AG08396 (cell line): ENCODE results near the gene NUP62CL.
A peak's percentile ranks its signal among the peaks of the same experiment; 100 is the strongest.
"Not testable (repeated sequence)": the region's sequence is repeated elsewhere in the genome, so short reads cannot be mapped to it uniquely, and the experiment has no call there.

Experiments used
- DNase-seq: peaks from one replicate; pipeline ENCODE4 v3.0.0; 2012; ENCODE audit warnings: low spot score, mixed read lengths

NUP62CL gene, protein sequence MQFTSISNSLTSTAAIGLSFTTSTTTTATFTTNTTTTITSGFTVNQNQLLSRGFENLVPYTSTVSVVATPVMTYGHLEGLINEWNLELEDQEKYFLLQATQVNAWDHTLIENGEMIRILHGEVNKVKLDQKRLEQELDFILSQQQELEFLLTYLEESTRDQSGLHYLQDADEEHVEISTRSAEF

DNA sequence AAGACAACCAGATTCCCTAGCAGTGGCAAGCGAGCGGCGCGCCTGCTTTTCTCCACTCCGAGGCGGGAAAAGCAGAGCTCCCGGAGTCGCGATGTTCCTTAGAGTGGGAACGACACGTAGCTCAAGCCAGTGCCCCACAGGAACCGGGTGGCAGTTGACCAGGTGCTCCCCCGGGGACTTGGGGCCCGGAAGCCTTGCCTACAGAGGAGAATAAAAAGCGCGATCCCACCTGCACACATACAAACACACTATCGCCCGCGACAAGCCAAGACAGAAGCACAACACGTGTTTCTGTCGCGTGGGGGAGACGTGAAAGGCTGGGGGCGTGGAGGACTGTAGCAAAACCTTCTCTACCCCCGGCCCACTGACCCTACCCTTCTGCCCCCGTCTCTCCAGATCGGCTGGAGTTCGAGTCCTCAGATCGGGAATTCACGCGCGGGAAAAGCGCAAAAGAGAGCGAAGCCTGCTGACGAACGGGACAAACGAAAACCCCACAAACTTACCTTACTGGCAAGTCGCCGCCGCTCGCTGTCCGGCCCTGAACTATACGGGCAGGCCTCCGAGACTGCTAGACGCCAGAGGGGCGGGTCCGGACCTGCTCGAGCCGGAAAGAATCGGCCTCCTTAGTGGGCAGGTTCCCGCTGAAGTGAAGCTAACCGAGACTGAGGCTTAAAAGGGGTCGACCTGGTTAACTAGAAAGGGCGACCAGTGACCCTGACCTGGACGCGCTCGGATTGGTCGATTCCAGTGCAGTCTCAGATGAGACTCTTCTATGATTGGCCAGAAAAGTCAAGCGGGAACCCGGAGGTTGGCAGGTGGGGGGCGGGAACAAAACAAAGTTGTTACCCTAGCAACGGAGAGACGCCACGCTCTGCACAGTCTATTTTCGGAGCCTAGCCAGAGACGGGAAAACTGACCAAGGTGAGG, at the start of gene NUP62CL, which contains the start of gene DNAAF6:
Gene NUP62CL (minus strand): TSS at position 664 of the 927 bp plus-strand sequence. CDS start 31,287 bp downstream, outside the sequence.
Gene DNAAF6 (plus strand): TSS at position 842 of the 927 bp plus-strand sequence. CDS start 6,265 bp downstream, outside the sequence.
- DNase-seq: peak; percentile 9

DNA sequence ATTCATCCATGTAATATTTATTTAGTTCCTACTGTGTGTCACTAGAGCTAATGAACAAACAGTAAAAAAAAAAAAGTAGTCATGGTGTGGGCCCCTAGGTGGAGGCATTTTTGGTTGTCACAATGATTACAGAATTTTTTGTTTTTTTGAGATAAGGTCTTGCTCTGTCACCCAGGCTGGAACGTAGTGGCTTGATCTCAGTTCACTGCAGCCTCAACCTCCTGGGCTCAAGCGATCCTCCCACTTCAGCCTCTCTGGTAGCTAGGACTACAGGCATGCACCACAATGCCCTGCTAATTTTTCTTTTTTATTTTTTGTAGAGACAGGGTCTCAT, 22.2 kb upstream of the NUP62CL start:
- no peak for DNase-seq

DNA sequence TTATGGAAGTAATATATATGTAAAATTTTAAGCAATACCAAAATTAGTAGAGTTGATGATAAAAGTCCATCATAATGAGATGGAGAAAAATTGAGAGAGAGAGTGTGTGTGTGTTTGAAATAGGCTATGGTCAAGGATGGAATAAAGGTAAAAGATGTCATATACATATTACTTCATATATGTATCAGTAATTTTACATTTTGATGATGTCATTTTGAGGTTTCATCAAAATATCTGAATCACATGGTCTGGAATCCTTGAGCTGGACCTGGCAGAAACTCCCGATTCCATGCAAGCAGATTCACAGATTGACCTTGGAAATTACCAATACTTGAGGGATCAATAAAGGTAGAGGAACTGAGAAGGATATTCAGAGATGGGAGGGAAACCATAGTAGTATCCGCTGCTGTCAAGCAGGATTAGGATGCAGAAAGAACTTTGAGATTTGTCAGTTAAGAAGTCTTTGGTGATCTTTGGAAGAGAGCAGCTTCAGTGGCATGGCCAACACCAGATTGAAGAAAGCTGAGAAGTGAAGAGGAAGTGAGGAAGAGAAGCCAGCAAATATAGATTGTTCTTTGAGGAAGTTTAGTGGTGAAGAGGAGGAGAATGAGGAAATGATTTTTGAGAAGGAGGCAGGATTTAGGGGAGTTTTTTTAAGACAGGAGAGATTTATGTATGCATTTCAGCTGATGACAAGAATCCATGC, 21.7 kb upstream of the NUP62CL start:
- no peak for DNase-seq

DNA sequence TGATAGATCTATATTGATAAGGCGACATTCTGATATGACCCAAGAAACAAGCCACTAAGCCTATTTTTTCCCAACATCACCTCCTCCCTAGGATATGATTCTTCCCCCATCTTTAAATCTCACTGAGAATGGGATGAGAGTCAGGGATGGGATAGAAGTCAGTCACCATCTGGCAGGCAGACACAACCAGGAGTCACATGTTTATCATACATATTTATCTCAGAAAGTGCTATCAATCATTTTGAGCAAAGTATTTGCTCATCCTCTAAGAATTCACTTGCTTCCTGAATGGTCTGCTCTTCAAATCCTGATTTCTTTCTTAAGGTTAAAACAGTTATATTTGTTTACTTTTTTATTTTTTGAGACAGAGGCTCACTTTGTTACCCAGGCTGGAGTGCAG, 20.5 kb upstream of the NUP62CL start:
- no peak for DNase-seq

DNA sequence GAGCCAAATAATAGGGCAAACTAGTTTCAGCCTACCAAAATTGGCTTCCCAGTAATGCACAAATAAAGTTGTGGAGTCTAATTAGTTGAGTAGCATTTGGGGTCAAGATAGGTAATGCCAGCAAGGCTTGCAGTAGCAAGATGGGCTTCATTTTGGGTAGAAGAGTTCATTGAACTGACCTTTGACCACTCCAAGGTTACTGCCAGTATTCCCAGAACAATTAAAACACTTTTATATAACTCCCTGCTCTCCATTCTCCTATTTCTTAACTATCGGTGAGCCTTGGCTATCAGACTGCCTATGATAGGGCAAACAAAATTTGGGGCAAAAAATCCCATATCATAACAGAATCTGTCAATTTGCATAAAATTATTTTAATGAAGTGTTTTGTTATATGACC, 7.2 kb upstream of the NUP62CL start:
- no peak for DNase-seq

DNA sequence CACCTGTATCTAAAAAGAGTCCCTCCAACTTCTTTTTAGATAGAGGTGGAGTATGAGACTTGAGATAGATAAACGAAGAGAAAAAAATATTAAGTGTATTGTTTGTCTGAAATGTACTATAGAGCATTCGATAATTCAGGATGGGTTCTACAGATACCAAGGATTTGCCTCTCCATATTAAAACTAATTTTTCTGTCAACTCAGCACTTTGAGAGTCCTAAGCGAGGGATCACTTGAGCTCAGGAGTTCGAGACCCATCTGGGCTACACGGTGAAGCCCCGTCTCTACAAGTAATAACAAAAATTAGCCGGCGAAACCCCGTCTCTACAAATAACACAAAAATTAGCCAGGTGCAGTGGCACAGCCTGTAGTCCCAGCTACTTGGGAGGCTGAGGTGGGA, 1.7 kb upstream of the NUP62CL start:
- DNase-seq: no peak

DNA sequence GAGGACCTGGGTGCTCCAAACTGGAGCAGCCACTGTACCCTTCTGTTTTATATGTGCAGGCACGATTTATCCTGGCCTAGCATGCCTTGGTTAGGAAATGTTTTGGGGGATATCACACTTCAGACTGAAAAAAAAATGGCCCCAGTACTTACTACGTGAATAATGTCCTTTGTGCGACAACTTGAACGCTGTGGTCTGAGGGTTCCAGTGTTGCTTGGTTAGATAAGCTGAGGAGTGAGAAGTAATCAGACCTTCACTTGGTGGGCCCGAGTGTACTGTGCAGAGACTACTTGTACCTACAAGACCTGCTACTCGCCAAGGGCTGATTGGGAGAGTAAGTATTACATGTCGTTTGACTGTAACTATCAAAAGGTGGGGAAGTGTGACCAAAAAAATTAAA, 856 bp upstream of the NUP62CL start:
- DNase-seq: no peak

DNA sequence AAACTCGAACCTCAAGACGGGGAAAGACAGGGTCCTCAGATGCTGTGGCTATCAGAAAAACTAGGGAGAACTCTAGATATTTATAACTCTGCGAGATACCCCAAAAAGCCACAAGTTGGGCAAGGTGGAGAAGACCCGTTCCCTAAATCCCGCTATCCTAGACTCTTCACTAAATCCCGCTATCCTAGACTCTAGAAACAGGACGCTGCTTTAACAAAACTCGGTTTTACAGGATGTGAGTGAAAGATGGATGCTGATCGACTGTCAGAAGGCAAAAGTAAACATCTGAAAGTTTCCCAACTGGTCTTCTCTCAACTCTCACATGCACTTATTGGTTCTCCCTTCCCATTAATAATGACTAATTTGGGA, 448 bp upstream of the NUP62CL start:
- DNase-seq: no peak

DNA sequence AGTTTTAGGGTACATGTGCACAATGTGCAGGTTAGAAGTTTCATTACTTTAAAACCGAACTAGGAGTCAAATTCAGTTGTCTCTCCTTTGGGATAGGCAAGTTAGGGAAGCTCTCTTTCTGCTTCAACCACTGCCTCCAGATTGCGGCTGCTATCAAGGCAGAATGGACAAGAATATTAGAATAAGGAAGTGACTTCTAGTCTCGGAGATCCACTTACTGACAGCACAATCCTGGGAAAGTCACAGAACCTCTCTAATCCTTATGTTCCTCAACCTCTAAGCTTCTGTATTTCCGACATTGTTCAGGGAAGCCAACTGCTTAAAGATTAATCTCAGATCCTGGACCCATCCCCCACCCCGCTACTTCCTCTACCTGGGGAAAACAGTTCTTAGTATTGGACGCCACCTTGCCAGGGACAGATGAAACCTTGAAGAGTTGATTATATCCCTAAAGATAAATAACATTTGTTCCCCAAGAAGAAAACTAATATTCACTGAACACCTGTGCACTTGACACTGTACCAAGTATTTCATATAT, 2.1 kb downstream of the NUP62CL start:
- no peak for DNase-seq

DNA sequence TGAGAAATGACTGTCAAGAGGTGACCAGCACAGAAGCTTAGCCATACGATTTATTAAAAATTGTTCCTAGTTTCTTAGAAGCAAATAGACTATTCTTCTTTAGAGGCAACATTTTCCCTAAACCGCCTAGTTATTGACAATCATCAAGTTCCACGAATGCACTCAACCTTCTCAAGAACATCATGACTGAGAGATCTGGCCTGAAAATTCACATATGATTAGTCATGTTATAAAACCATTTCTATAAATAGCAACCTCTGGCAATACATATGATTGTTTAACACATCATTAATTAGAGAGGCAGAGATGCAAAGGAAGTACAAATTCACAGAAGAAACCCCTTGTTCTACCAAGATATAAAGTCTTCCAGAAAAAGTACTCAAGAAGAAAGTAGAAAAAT, 6.7 kb downstream of the NUP62CL start:
- no peak for DNase-seq

DNA sequence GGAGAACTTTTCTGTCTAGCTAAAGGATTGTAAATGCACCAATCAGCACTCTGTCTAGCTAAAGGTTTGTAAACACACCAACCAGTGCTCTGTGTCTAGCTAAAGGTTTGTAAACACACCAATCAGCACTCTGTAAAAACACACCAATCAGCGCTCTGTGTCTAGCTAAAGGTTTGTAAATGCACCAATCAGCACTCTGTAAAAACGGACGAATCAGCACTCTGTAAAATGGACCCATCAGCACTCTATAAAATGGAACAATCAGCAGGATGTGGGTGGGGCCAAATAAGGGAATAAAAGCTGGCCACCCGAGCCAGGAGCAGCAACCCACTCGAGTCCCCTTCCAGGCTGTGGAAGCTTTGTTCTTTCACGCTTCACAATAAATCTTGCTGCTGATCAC, 8.2 kb downstream of the NUP62CL start:
- not testable (repeated sequence) for DNase-seq

DNA sequence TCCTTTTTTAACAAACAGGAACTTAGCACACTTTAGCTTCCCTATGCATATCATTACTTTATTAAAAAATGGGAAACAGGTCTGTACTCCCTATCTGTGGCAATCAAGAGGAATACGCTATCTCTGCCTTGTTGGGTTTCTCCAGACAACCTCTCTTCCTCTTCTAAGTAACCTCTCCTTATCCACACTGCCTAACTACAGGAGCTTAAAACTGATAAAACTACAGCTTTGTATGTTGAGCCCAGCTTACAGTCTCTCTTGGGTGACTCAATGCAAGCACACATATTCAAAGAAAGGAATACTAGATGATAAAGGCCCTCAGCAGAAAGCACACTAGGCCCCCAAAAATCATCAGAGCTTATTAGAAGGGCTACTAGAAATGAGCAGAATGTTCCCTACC, 8.9 kb downstream of the NUP62CL start:
- DNase-seq: no peak

DNA sequence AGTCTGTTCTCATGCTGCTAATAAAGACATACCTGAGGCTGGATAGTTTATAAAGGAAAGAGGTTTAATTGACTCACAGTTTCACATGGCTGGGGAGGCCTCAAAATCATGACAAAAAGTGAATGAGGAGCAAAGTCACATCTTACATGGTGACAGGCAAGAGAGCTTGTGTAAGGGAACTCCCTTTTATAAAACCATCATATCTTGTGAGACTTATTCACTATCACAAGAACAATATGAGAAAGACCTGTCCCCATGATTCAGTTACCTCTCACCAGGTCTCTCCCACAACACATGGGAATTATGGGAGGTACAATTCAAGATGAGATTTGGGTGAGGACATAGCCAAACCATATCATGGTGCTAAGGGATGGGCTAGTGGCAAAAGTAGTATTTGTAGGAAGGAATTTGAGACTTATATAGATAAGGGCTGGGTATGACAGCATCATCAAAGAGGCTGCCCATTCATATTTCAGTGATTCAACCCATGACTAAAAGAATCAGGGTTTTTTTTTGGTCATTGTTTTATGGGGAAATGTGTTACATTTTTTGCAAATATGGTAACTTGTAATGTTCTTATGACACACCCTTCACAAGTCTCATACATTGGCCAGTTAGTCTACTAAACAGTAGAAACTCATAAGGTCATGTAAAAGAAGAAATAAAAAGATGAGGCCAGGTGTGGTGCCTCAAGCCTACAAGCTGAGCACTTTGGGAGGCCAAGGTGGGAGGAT, 34.7 kb downstream of the NUP62CL start:
- DNase-seq: no peak

DNA sequence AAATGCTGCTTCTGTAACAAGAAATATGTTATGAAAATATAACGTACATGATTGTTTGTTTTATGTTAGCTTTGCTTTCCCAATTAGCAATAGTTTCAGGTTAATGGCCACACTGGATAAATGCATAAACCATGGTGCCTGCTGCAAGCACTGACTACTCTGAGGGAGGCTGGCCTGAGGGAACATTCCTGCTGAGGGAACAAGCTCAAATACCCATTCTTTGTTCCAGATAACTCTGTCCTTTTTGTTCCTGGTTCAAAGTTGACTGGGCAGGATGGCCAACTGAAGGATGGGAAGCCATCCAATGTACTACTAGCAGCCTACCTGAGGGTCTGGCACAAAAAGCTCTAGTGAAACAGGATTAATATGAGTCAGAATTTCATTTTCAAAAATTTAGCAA, 37.5 kb downstream of the NUP62CL start:
- no peak for DNase-seq

DNA sequence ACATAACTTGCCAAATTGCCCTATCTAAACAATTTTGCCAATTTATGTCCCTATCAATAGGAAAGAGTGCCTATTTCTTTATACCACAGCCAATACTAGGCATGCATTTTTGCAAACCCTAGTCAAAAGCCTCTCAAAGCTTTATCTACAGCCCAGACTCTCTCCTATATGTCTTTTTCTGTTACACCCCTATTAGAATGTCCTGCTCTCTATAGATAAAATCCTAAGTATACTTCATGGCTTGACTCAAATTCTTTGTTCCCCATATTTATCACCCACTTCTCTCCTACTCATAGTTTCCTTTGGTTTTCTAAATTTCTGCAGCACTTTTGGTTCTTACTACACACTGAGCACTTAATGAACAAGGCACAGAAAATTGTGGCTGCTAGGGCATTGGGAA, 38.0 kb downstream of the NUP62CL start:
- no peak for DNase-seq

DNA sequence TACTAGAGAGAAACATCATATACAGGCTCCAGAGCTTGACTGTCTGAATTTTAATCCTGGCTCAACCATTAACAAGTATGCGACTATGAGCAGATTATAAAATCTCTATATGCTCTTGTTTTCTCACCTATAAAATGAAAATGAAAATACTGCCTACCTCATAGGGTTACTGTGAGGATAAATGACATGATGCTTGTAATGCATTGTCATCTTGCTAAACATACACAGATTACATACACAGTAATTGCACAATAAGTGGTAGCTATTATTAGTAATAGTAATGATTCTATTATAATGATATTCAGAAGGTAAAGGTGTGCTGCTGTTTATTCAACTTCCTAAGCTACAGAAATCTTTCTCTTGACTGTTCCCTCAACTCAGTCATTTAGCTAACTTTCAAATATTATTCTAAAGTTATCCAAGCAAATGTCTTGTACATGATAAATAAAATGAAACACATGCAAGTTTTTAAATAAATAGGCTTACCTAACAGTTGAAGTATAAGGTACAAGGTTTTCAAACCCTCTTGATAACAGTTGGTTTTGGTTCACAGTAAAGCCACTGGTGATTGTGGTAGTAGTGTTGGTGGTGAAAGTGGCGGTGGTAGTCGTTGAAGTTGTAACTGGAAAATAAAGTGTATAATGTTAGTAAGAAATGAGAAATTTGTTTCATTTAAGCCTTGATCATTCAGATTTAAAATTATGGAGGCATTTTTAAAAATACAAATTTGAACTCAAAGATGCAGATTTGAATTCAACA, 38.9 kb downstream of the NUP62CL start:
- DNase-seq: no peak

DNA sequence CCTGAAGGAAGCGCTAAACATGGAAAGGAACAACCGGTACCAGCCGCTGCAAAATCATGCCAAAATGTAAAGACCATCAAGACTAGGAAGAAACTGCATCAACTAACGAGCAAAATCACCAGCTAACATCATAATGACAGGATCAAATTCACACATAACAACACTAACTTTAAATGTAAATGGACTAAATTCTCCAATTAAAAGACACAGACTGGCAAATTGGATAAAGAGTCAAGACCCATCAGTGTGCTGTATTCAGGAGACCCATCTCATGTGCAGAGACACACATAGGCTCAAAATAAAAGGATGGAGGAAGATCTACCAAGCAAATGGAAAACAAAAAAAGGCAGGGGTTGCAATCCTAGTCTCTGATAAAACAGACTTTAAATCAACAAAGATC, 48.6 kb downstream of the NUP62CL start:
- DNase-seq: not testable (repeated sequence)

DNA sequence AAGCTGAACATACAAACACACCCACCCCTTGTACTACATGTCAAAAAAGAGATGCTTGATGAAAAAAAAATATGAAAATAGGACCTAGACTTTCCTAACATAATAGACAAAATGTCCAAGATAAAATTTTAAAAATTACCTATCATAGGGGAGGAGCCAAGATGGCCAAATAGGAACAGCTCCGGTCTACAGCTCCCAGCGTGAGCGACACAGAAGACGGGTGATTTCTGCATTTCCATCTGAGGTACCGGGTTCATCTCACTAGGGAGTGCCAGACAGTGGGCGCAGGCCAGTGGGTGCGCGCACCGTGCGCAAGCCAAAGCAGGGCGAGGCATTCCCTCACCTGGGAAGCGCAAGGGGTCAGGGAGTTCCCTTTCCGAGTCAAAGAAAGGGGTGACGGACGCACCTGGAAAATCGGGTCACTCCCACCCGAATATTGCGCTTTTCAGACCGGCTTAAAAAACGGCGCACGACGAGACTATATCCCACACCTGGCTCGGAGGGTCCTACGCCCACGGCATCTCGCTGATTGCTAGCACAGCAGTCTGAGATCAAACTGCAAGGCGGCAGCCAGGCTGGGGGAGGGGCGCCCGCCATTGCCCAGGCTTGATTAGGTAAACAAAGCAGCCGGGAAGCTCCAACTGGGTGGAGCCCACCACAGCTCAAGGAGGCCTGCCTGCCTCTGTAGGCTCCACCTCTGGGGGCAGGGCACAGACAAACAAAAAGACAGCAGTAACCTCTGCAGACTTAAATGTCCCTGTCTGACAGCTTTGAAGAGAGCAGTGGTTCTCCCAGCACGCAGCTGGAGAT, 50.4 kb downstream of the NUP62CL start:
- DNase-seq: not testable (repeated sequence)

DNA sequence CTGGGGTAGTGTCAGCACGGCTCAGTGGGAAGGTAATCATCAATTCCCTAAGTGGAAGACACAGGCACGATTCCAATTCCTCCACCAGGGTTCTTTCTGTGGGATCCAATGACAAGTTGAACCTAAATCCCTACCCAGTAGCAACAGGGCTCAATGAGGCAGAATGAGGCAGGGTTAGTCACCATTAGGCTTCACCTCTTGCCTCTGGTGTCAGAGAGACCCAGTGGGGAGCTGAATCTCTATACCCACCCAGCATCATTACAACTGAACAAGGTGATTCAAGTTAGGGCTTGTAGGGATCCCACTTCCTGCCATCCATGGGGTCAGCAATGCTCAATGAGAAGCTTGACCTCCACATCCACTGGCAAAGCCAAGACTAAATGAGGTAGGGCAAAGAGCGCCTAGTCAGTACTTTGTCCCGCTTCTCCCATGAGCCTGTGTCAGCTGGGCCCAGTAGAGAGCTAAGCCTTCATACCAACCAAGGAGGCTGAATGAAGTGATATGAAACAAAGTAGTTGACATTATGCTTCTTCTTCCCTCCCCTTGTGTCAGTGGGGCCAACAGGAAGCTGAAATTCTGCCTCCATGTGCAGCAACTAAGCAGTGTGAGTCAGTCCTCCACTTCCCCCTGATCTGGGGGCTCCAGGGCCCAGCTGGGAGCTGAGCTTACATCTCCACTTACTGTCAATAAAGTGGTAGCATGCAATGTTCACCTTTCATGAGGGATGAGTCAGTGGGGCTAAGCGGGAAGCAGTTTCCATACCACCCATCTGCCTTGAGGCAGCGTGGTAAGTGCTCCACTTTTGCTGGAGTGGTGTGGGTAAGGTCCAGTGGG, 51.2 kb downstream of the NUP62CL start:
- DNase-seq: no peak
